GM12801 (cell line): ENCODE data around the gene CERS5.

Source experiments
- CTCF ChIP-seq: IDR thresholded peaks from one replicate; pipeline ENCODE4 v1.5.1; 2011; ENCODE audit warnings: control low read depth; ENCODE audit not compliant: insufficient read length; ENCODE audit errors: extremely low read depth

CERS5 gene

GRCh38 chr12:50087151-50087550 lies 80.0 kb downstream of the CERS5 start:
- no peak for TF ChIP-seq CTCF

DNA sequence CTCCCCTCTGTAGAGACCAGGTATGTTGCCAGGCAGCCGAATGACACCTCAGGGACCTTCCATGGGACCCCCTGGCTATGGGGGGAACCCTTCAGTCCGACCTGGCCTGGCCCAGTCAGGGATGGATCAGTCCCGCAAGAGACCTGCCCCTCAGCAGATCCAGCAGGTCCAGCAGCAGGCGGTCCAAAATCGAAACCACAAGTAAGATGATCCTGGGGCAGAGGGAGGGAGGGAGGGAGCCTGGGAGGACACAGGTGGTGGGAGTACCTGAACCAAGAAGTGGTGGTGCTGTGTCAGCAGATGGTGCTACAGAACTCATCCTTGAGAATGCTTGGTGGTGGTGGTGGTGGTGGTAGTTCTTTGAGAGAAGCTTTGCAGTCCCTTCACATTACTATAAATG lies 81.0 kb downstream of the CERS5 start:
- TF ChIP-seq CTCF: no peak

- no peak for TF ChIP-seq CTCF
Measured at GRCh38 chr12:50085615-50086072, 81.5 kb downstream of the CERS5 start.

GRCh38 chr12:50084775-50085614 lies 82.2 kb downstream of the CERS5 start, which contains the start of gene SMARCD1:
TSS of gene SMARCD1 (plus strand) at chr12:50085342. CDS start at chr12:50085370, 28 bp downstream.
- no peak for TF ChIP-seq CTCF

DNA sequence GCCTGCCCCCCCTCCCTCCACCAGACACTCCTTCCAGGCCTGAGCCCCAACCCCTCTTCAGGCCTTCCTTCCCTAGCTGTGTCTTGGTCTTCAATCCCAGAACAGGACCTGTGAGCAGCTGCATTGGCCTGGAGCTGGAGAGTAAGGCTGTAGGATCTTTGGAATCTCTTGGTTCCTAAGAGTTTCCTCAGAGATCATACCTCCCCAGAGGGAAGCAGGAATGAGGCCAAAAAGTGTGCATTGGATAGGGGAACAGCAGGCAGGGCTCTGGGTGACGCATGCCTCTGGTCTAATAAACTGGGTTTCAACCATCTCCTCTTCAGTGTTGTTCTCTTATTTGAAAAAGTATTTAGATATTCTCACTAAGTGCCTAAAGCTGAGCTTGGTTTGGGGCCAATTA lies 83.9 kb downstream of the CERS5 start:
- no peak for TF ChIP-seq CTCF

- TF ChIP-seq CTCF: no peak
Measured at GRCh38 chr12:50082644-50083043, 84.5 kb downstream of the CERS5 start.

- no peak for TF ChIP-seq CTCF
Measured at GRCh38 chr12:50081096-50081808, 85.9 kb downstream of the CERS5 start.
